GM12892 (cell line): Measurements from ENCODE around the gene PLEKHA4.
"Not testable (repeated sequence)": the region's sequence is repeated elsewhere in the genome, so short reads cannot be mapped to it uniquely, and the experiment has no call there.

Source experiments
- DNase-seq: peaks from one replicate; pipeline ENCODE4 v3.0.0; 2011; ENCODE audit not compliant: insufficient read length
- FAIRE-seq: peaks from 2 replicates; lab custom pipeline; 2011; peaks lifted over from hg19 to GRCh38; lab: Jason Lieb, UNC
- POLR2A ChIP-seq: IDR thresholded peaks from 2 replicates; pipeline ENCODE4 v1.6.1; 2011; ENCODE audit warnings: low read depth, low read length, control low read depth
- POLR2AphosphoS5 ChIP-seq: IDR thresholded peaks from 2 replicates; pipeline ENCODE4 v1.6.1; 2011; ENCODE audit warnings: low read depth, low read length, control low read depth
- TAF1 ChIP-seq: IDR thresholded peaks from 2 replicates; pipeline ENCODE4 v1.6.1; 2011; ENCODE audit warnings: low read depth, mild to moderate bottlenecking, control low read depth, low read length, borderline replicate concordance

PLEKHA4 gene

GRCh38 chr19:48796298-48797083 lies 71.9 kb downstream of the PLEKHA4 start:
- no peak for FAIRE-seq
- TF ChIP-seq POLR2AphosphoS5 (0 out of 2 replicates have a peak, but pooled peaks have one; percentile 16), POLR2A (no peak)
- no peak for DNase-seq

GRCh38 chr19:48795685-48796070 lies 72.7 kb downstream of the PLEKHA4 start:
- DNase-seq (no peak), FAIRE-seq (no peak)
- TF ChIP-seq TAF1 (no peak), POLR2A (no peak), POLR2AphosphoS5 (no peak)

- peak; percentile 89 for DNase-seq
- peak; percentile 100 for FAIRE-seq
- TF ChIP-seq POLR2A (peak; percentile 54; the same call in 1 of the 2 replicates), TAF1 (no peak), POLR2AphosphoS5 (0 out of 2 replicates have a peak, but pooled peaks have one; percentile 43)
Measured at GRCh38 chr19:48795055-48795684, 73.2 kb downstream of the PLEKHA4 start.

- no peak for TF ChIP-seq POLR2AphosphoS5
- TF ChIP-seq POLR2A: no peak
- TF ChIP-seq TAF1: no peak
- FAIRE-seq (no peak), DNase-seq (no peak)
Measured at GRCh38 chr19:48794291-48794690, 74.1 kb downstream of the PLEKHA4 start.

GRCh38 chr19:48793271-48793670 lies 75.1 kb downstream of the PLEKHA4 start:
- no peak for DNase-seq
- FAIRE-seq: no peak
- TF ChIP-seq TAF1 (no peak), POLR2AphosphoS5 (no peak), POLR2A (no peak)

GRCh38 chr19:48787331-48787730 lies 81.1 kb downstream of the PLEKHA4 start:
- not testable (repeated sequence) for DNase-seq, FAIRE-seq
